Measurements from ENCODE around the gene CCDC18. TPM values are rescaled to one million over a fixed set of nuclear protein-coding genes. Genes with fewer than 3 reads are reported as not detected.

CCDC18 gene
- total RNA-seq, 1 donor, result 7.6 TPM

- no peaks in the 10 kb centered on the region for H3K4me1 ChIP-seq (ENCODE audit: insufficient read depth, low read length)
- H3K9me3 ChIP-seq (ENCODE audit: low read depth, low read length), result no peaks in the 10 kb centered on the region
- H3K4me3 ChIP-seq (ENCODE audit: low read length), result no peak overlapping the region
- no peaks in the 10 kb centered on the region for H3K27me3 ChIP-seq (ENCODE audit: insufficient read depth, low read length)
Observed at GRCh38 chr1:93288558-93288957, 108.0 kb downstream of the CCDC18 start.

- no peaks in the 10 kb centered on the region for H3K9me3 ChIP-seq (ENCODE audit: low read depth, low read length)
- no peaks in the 10 kb centered on the region for H3K4me1 ChIP-seq (ENCODE audit: insufficient read depth, low read length)
- no peak overlapping the region for H3K4me3 ChIP-seq (ENCODE audit: low read length)
- H3K27me3 ChIP-seq (ENCODE audit: insufficient read depth, low read length), result no peaks in the 10 kb centered on the region
Observed at GRCh38 chr1:93296555-93297154, 116.1 kb downstream of the CCDC18 start.

GRCh38 chr1:93301131-93301530 is 120.6 kb downstream of the CCDC18 start:
- H3K27me3 ChIP-seq (ENCODE audit: insufficient read depth, low read length), result no peaks in the 10 kb centered on the region
- no peak overlapping the region for H3K4me3 ChIP-seq (ENCODE audit: low read length)
- no peaks in the 10 kb centered on the region for H3K4me1 ChIP-seq (ENCODE audit: insufficient read depth, low read length)
- no peaks in the 10 kb centered on the region for H3K9me3 ChIP-seq (ENCODE audit: low read depth, low read length)

GRCh38 chr1:93302078-93302477 is 121.6 kb downstream of the CCDC18 start:
- Histone ChIP-seq H3K9me3 (ENCODE audit: low read depth, low read length) (no peaks in the 10 kb centered on the region), H3K4me3 (ENCODE audit: low read length) (no peak overlapping the region), H3K27me3 (ENCODE audit: insufficient read depth, low read length) (no peaks in the 10 kb centered on the region), H3K4me1 (ENCODE audit: insufficient read depth, low read length) (no peaks in the 10 kb centered on the region)

- no peaks in the 10 kb centered on the region for H3K9me3 ChIP-seq (ENCODE audit: low read depth, low read length)
- no peak overlapping the region for H3K4me3 ChIP-seq (ENCODE audit: low read length)
- H3K27me3 ChIP-seq (ENCODE audit: insufficient read depth, low read length), result no peaks in the 10 kb centered on the region
- no peaks in the 10 kb centered on the region for H3K4me1 ChIP-seq (ENCODE audit: insufficient read depth, low read length)
Observed at GRCh38 chr1:93304716-93305138, 124.2 kb downstream of the CCDC18 start.

- Histone ChIP-seq H3K4me3 (ENCODE audit: low read length) (no peak overlapping the region), H3K27me3 (ENCODE audit: insufficient read depth, low read length) (no peaks in the 10 kb centered on the region)
Observed at GRCh38 chr1:93306920-93307319, 126.4 kb downstream of the CCDC18 start.

GRCh38 chr1:93313026-93313425 is 132.5 kb downstream of the CCDC18 start:
- no peak overlapping the region for H3K4me3 ChIP-seq (ENCODE audit: low read length)
- H3K9me3 ChIP-seq (ENCODE audit: low read depth, low read length), result no peaks in the 10 kb centered on the region
- H3K27me3 ChIP-seq (ENCODE audit: insufficient read depth, low read length), result no peaks in the 10 kb centered on the region
- H3K4me1 ChIP-seq (ENCODE audit: insufficient read depth, low read length), result peaks cover 8% of the 10 kb centered on the region

More at GRCh38 chr1:93306920-93307319, 126.4 kb downstream of the CCDC18 start:
- Histone ChIP-seq H3K9me3 (ENCODE audit: low read depth, low read length) (no peaks in the 10 kb centered on the region), H3K4me1 (ENCODE audit: insufficient read depth, low read length) (no peaks in the 10 kb centered on the region)

- Histone ChIP-seq H3K4me1 (ENCODE audit: insufficient read depth, low read length) (peaks cover 8% of the 10 kb centered on the region), H3K4me3 (ENCODE audit: low read length) (no peak overlapping the region), H3K9me3 (ENCODE audit: low read depth, low read length) (no peaks in the 10 kb centered on the region), H3K27me3 (ENCODE audit: insufficient read depth, low read length) (no peaks in the 10 kb centered on the region)
Observed at GRCh38 chr1:93317207-93317606, 136.7 kb downstream of the CCDC18 start.

GRCh38 chr1:93317943-93318342 is 137.4 kb downstream of the CCDC18 start:
- Histone ChIP-seq H3K4me1 (ENCODE audit: insufficient read depth, low read length) (peaks cover 8% of the 10 kb centered on the region), H3K4me3 (ENCODE audit: low read length) (no peak overlapping the region)

GRCh38 chr1:93321720-93322119 is 141.2 kb downstream of the CCDC18 start:
- no peaks in the 10 kb centered on the region for H3K9me3 ChIP-seq (ENCODE audit: low read depth, low read length)
- H3K27me3 ChIP-seq (ENCODE audit: insufficient read depth, low read length), result no peaks in the 10 kb centered on the region
- H3K4me1 ChIP-seq (ENCODE audit: insufficient read depth, low read length), result peaks cover 8% of the 10 kb centered on the region
- H3K4me3 ChIP-seq (ENCODE audit: low read length), result no peak overlapping the region

More at GRCh38 chr1:93317943-93318342, 137.4 kb downstream of the CCDC18 start:
- Histone ChIP-seq H3K9me3 (ENCODE audit: low read depth, low read length) (no peaks in the 10 kb centered on the region), H3K27me3 (ENCODE audit: insufficient read depth, low read length) (no peaks in the 10 kb centered on the region)

- H3K27me3 ChIP-seq (ENCODE audit: insufficient read depth, low read length), result no peaks in the 10 kb centered on the region
- H3K4me1 ChIP-seq (ENCODE audit: insufficient read depth, low read length), result peaks cover 4% of the 10 kb centered on the region
- H3K4me3 ChIP-seq (ENCODE audit: low read length), result no peak overlapping the region
- no peaks in the 10 kb centered on the region for H3K9me3 ChIP-seq (ENCODE audit: low read depth, low read length)
Observed at GRCh38 chr1:93322349-93322748, 141.8 kb downstream of the CCDC18 start.

GRCh38 chr1:93323185-93323820 is 142.8 kb downstream of the CCDC18 start:
- no peaks in the 10 kb centered on the region for H3K9me3 ChIP-seq (ENCODE audit: low read depth, low read length)
- H3K4me3 ChIP-seq (ENCODE audit: low read length), result no peak overlapping the region
- no peaks in the 10 kb centered on the region for H3K4me1 ChIP-seq (ENCODE audit: insufficient read depth, low read length)
- H3K27me3 ChIP-seq (ENCODE audit: insufficient read depth, low read length), result no peaks in the 10 kb centered on the region

- Histone ChIP-seq H3K4me1 (ENCODE audit: insufficient read depth, low read length) (no peaks in the 10 kb centered on the region), H3K4me3 (ENCODE audit: low read length) (no peak overlapping the region), H3K27me3 (ENCODE audit: insufficient read depth, low read length) (no peaks in the 10 kb centered on the region), H3K9me3 (ENCODE audit: low read depth, low read length) (no peaks in the 10 kb centered on the region)
Observed at GRCh38 chr1:93324486-93325464, 144.3 kb downstream of the CCDC18 start.

Measured in mononuclear cell (primary cell).